ENCODE data around the gene CAMTA1. TPM values are rescaled to one million over a fixed set of nuclear protein-coding genes. Genes with fewer than 3 reads are reported as not detected.

The CAMTA1 gene
- total RNA-seq, 5 donors from 2014 or later (not counting 1 experiment from before 2014, with no cell fraction given): 29.7 to 37.4 (median 34.6) TPM

DNA sequence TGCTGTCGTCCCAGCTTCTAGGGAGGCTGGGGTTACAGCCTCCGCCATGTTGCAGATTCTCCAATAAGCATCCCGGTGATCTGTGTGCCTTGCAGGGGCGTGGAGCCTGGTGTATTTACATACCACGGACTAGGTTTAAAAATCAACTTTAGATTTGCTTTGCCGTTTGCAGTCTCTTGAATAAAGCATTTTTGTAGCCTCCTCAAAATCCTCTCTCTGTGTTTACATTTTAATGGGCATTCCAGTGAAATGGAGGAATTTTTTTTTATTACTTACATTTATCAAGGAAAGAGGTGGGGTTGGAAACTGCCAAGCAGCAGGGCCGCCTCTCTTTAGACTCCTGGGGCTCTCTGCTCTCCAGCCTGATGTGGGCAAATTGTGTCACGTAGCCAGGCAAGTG is 548.4 kb downstream of the CAMTA1 start:
- H3K36me3 Mint-ChIP-seq: no peaks in the 10 kb centered on the region
- Histone ChIP-seq H3K27me3 (replicated peaks in 1 of 2; ENCODE audit: control insufficient read depth in 2 of 2, extremely low read depth in 1 of 2, insufficient read depth in 2 of 2, low read length in 1 of 2) (peaks cover 0 to 29% of the 10 kb centered on the region in 2 experiments), H3K9me3 (no peaks in the 10 kb centered on the region), H3K4me3 (ENCODE audit: control insufficient read depth in 1 of 2, extremely low read depth in 1 of 2, low read length in 1 of 2) (no peak overlapping the region), H3K36me3 (ENCODE audit: control insufficient read depth in 2 of 2, extremely low read depth in 1 of 2, insufficient read depth in 1 of 2, low read length in 1 of 2) (no peaks in the 10 kb centered on the region), H3K27ac (ENCODE audit: low read length) (no peak overlapping the region), H3K4me1 (ENCODE audit: control insufficient read depth in 1 of 2, extremely low read depth in 1 of 2, insufficient read depth in 2 of 2, low read length in 2 of 2) (no peaks in the 10 kb centered on the region)
- no peak for ATAC-seq (replicated peaks in 1 of 4)
- whole genome bisulfite sequencing (ENCODE audit: insufficient coverage): 97% methylated on average over 4 of the region's 8 CpGs
- no peak for DNase-seq
- no peak overlapping the region for H3K27ac Mint-ChIP-seq
- CTCF ChIA-PET: no interaction called here
- H3K9me3 Mint-ChIP-seq: peaks cover 0 to 3% (median 0%) of the 10 kb centered on the region in 3 donors
- H3K4me3 Mint-ChIP-seq: no peak overlapping the region
- POLR2A ChIA-PET: no interaction called here
- peaks cover 7 to 18% of the 10 kb centered on the region in 2 donors for H3K27me3 Mint-ChIP-seq
- no peaks in the 10 kb centered on the region for H3K4me1 Mint-ChIP-seq

- no peaks in the 10 kb centered on the region for H3K4me1 ChIP-seq (ENCODE audit: control insufficient read depth in 1 of 2, extremely low read depth in 1 of 2, insufficient read depth in 2 of 2, low read length in 2 of 2)
- DNase-seq (no peak), ATAC-seq (replicated peaks in 1 of 4) (no peak)
- no peak overlapping the region for H3K27ac Mint-ChIP-seq
- H3K27me3 Mint-ChIP-seq: peaks cover 7 to 18% of the 10 kb centered on the region in 2 donors
- H3K36me3 ChIP-seq (ENCODE audit: control insufficient read depth in 2 of 2, extremely low read depth in 1 of 2, insufficient read depth in 1 of 2, low read length in 1 of 2): no peaks in the 10 kb centered on the region
- H3K4me3 ChIP-seq (ENCODE audit: control insufficient read depth in 1 of 2, extremely low read depth in 1 of 2, low read length in 1 of 2): no peak overlapping the region
- H3K4me1 Mint-ChIP-seq: no peaks in the 10 kb centered on the region
- H3K4me3 Mint-ChIP-seq: no peak overlapping the region
- H3K9me3 ChIP-seq: no peaks in the 10 kb centered on the region
- 57% methylated on average over 7 of the region's 10 CpGs for WGBS (ENCODE audit: insufficient coverage)
- CTCF ChIA-PET: interaction anchor here in 1 of 2 donors (0.7 kb wide), 1 partner anchor 10 kb away, joined by 4 read pairs; no protein-coding TSS in a partner anchor
- H3K27ac ChIP-seq (ENCODE audit: low read length): no peak overlapping the region
- POLR2A ChIA-PET: no interaction called here
- no peaks in the 10 kb centered on the region for H3K36me3 Mint-ChIP-seq
- H3K9me3 Mint-ChIP-seq: no peaks in the 10 kb centered on the region
- H3K27me3 ChIP-seq (replicated peaks in 1 of 2; ENCODE audit: control insufficient read depth in 2 of 2, extremely low read depth in 1 of 2, insufficient read depth in 2 of 2, low read length in 1 of 2): peaks cover 0 to 29% of the 10 kb centered on the region in 2 experiments
These were observed 549.3 kb downstream of the CAMTA1 start for GRCh38 chr1:7334475-7335035.

- ATAC-seq (replicated peaks in 1 of 4) (no peak), DNase-seq (no peak)
- peaks cover 7 to 18% of the 10 kb centered on the region in 2 donors for H3K27me3 Mint-ChIP-seq
- Histone ChIP-seq H3K4me1 (ENCODE audit: control insufficient read depth in 1 of 2, extremely low read depth in 1 of 2, insufficient read depth in 2 of 2, low read length in 2 of 2) (no peaks in the 10 kb centered on the region), H3K27ac (ENCODE audit: low read length) (no peak overlapping the region), H3K27me3 (replicated peaks in 1 of 2; ENCODE audit: control insufficient read depth in 2 of 2, extremely low read depth in 1 of 2, insufficient read depth in 2 of 2, low read length in 1 of 2) (peaks cover 0 to 23% of the 10 kb centered on the region in 2 experiments), H3K4me3 (ENCODE audit: control insufficient read depth in 1 of 2, extremely low read depth in 1 of 2, low read length in 1 of 2) (no peak overlapping the region), H3K36me3 (ENCODE audit: control insufficient read depth in 2 of 2, extremely low read depth in 1 of 2, insufficient read depth in 1 of 2, low read length in 1 of 2) (no peaks in the 10 kb centered on the region), H3K9me3 (no peaks in the 10 kb centered on the region)
- WGBS (ENCODE audit: insufficient coverage): 86% methylated on average over 11 of the region's 13 CpGs
- POLR2A ChIA-PET: no interaction called here
- H3K9me3 Mint-ChIP-seq: no peaks in the 10 kb centered on the region
- H3K4me3 Mint-ChIP-seq: no peak overlapping the region
- no peak overlapping the region for H3K27ac Mint-ChIP-seq
- CTCF ChIA-PET: interaction anchor here in 1 of 2 donors (0.7 kb wide), 1 partner anchor 9 kb away, joined by 4 read pairs; no protein-coding TSS in a partner anchor
- H3K36me3 Mint-ChIP-seq: no peaks in the 10 kb centered on the region
- no peaks in the 10 kb centered on the region for H3K4me1 Mint-ChIP-seq
These were observed 550.1 kb downstream of the CAMTA1 start for GRCh38 chr1:7335224-7335879.

GRCh38 chr1:7338439-7338838 is 553.2 kb downstream of the CAMTA1 start:
- H3K4me3 ChIP-seq (ENCODE audit: control insufficient read depth in 1 of 2, extremely low read depth in 1 of 2, low read length in 1 of 2): no peak overlapping the region
- no peak for DNase-seq
- Mint-ChIP-seq H3K4me1 (no peaks in the 10 kb centered on the region), H3K36me3 (no peaks in the 10 kb centered on the region), H3K9me3 (no peaks in the 10 kb centered on the region), H3K27me3 (peaks cover 2 to 5% of the 10 kb centered on the region in 2 donors), H3K4me3 (no peak overlapping the region), H3K27ac (no peak overlapping the region)
- 79% methylated on average over 2 of the region's 7 CpGs for WGBS (ENCODE audit: insufficient coverage)
- no peak for ATAC-seq (replicated peaks in 1 of 4)
- no peaks in the 10 kb centered on the region for H3K4me1 ChIP-seq (ENCODE audit: control insufficient read depth in 1 of 2, extremely low read depth in 1 of 2, insufficient read depth in 2 of 2, low read length in 2 of 2)
- H3K9me3 ChIP-seq: no peaks in the 10 kb centered on the region
- peaks cover 0 to 14% of the 10 kb centered on the region in 2 experiments for H3K27me3 ChIP-seq (replicated peaks in 1 of 2; ENCODE audit: control insufficient read depth in 2 of 2, extremely low read depth in 1 of 2, insufficient read depth in 2 of 2, low read length in 1 of 2)
- ChIA-PET CTCF (no interaction called here), POLR2A (no interaction called here)
- no peak overlapping the region for H3K27ac ChIP-seq (ENCODE audit: low read length)
- H3K36me3 ChIP-seq (ENCODE audit: control insufficient read depth in 2 of 2, extremely low read depth in 1 of 2, insufficient read depth in 1 of 2, low read length in 1 of 2): no peaks in the 10 kb centered on the region

GRCh38 chr1:7339014-7339413 is 553.8 kb downstream of the CAMTA1 start:
- H3K4me1 Mint-ChIP-seq: no peaks in the 10 kb centered on the region
- ChIA-PET CTCF (no interaction called here), POLR2A (no interaction called here)
- no peak overlapping the region for H3K4me3 Mint-ChIP-seq
- no peak overlapping the region for H3K27ac ChIP-seq (ENCODE audit: low read length)
- no peaks in the 10 kb centered on the region for H3K4me1 ChIP-seq (ENCODE audit: control insufficient read depth in 1 of 2, extremely low read depth in 1 of 2, insufficient read depth in 2 of 2, low read length in 2 of 2)
- H3K4me3 ChIP-seq (ENCODE audit: control insufficient read depth in 1 of 2, extremely low read depth in 1 of 2, low read length in 1 of 2): no peak overlapping the region
- peaks cover 0 to 12% of the 10 kb centered on the region in 2 experiments for H3K27me3 ChIP-seq (replicated peaks in 1 of 2; ENCODE audit: control insufficient read depth in 2 of 2, extremely low read depth in 1 of 2, insufficient read depth in 2 of 2, low read length in 1 of 2)
- ATAC-seq (replicated peaks in 1 of 4) (no peak), DNase-seq (no peak)
- H3K9me3 ChIP-seq: no peaks in the 10 kb centered on the region
- H3K27me3 Mint-ChIP-seq: peaks cover 2 to 5% of the 10 kb centered on the region in 2 donors
- no peaks in the 10 kb centered on the region for H3K9me3 Mint-ChIP-seq
- no peak overlapping the region for H3K27ac Mint-ChIP-seq
- WGBS (ENCODE audit: insufficient coverage): no CpG with 5 or more reads among the region's 5 CpGs
- H3K36me3 Mint-ChIP-seq: no peaks in the 10 kb centered on the region
- no peaks in the 10 kb centered on the region for H3K36me3 ChIP-seq (ENCODE audit: control insufficient read depth in 2 of 2, extremely low read depth in 1 of 2, insufficient read depth in 1 of 2, low read length in 1 of 2)

DNA sequence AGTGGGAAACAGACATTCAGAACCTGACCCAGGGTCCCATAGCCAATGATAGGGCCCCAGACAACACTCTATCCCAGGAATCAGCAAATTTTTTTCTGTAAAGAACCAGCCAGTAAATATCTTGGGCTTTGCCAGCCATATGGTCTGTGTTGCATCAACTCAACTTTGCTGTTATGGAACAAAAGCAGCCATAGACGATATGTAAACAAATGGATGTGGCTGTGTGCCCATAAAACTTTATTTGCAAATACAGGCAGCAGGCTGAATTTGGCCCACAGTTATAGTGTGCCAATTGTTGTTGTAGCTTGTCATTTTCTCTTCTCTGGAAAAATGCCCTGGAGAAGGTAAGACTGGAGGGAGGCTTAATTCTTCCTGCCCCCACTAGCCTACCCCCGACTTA is 554.7 kb downstream of the CAMTA1 start:
- Mint-ChIP-seq H3K27ac (no peak overlapping the region), H3K9me3 (no peaks in the 10 kb centered on the region), H3K4me3 (no peak overlapping the region), H3K27me3 (no peaks in the 10 kb centered on the region), H3K4me1 (no peaks in the 10 kb centered on the region), H3K36me3 (no peaks in the 10 kb centered on the region)
- Histone ChIP-seq H3K4me3 (ENCODE audit: control insufficient read depth in 1 of 2, extremely low read depth in 1 of 2, low read length in 1 of 2) (no peak overlapping the region), H3K27me3 (replicated peaks in 1 of 2; ENCODE audit: control insufficient read depth in 2 of 2, extremely low read depth in 1 of 2, insufficient read depth in 2 of 2, low read length in 1 of 2) (peaks cover 0 to 9% of the 10 kb centered on the region in 2 experiments), H3K27ac (ENCODE audit: low read length) (no peak overlapping the region), H3K36me3 (ENCODE audit: control insufficient read depth in 2 of 2, extremely low read depth in 1 of 2, insufficient read depth in 1 of 2, low read length in 1 of 2) (no peaks in the 10 kb centered on the region), H3K9me3 (no peaks in the 10 kb centered on the region), H3K4me1 (ENCODE audit: control insufficient read depth in 1 of 2, extremely low read depth in 1 of 2, insufficient read depth in 2 of 2, low read length in 2 of 2) (no peaks in the 10 kb centered on the region)
- WGBS (ENCODE audit: insufficient coverage): no CpG with 5 or more reads among the region's 2 CpGs
- no peak for ATAC-seq (replicated peaks in 1 of 4)
- DNase-seq: no peak
- CTCF ChIA-PET: no interaction called here
- POLR2A ChIA-PET: no interaction called here

Data from T-cell (primary cell).